HCT116 (cell line): ENCODE measurements around the gene PRKG1.

ENCODE experiments used
- CTCF ChIP-seq, 3 experiments: fragments of 200-600 bp in 1 of 3; sonication (generic) in 1 of 3; IDR thresholded peaks in 2 of 3; conservative IDR thresholded peaks in 1 of 3; 2 replicates each; pipeline ENCODE4 v1.5.1; 2012 to 2017; ENCODE audit warnings: low read depth in 2 of 3, low read length in 2 of 3, antibody characterized with exemption in 1 of 3, borderline replicate concordance in 1 of 3, control low read depth in 1 of 3, mild to moderate bottlenecking in 1 of 3, mixed read lengths in 1 of 3, mixed run types in 1 of 3, moderate library complexity in 1 of 3; ENCODE audit not compliant: insufficient read depth in 1 of 3
- EZH2 ChIP-seq: fragments of 200-600 bp; sonication (generic); IDR thresholded peaks from 2 replicates; pipeline ENCODE4 v1.6.1; 2017; ENCODE audit warnings: antibody characterized with exemption, mixed run types
- EZH2phosphoT487 ChIP-seq: fragments of 200-600 bp; IDR thresholded peaks from 2 replicates; pipeline ENCODE4 v1.6.1; 2018; ENCODE audit warnings: antibody characterized with exemption, borderline replicate concordance
- POLR2AphosphoS5 ChIP-seq: IDR thresholded peaks from 2 replicates; pipeline ENCODE4 v1.6.1; 2011; ENCODE audit warnings: mild to moderate bottlenecking, low read depth, low read length, moderate library complexity

DNA sequence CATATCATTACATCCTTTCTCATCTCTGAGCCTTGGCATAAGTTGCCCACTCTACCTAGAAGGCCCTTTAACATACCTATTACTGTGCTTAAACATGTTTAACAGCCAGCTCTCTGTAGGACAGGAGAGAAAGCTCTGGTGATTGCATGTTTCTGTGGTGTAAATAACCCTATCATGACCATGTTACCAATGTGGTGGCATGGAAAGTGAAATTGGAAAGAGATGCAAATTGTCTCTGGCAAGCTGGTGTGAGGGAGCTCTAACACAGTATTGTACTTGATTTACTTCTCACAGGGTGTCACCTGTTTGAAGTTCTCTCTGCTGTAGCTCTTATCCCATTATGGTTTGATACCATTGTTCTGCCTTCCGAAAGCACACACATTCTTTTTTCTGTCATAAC is 1008.0 kb downstream of the PRKG1 start:
- TF ChIP-seq CTCF (IDR thresholded peaks at IDR 0.05 in 2 of 3, conservative IDR thresholded peaks at IDR 0.05 in 1 of 3; ENCODE audit: borderline replicate concordance in 1 of 3, insufficient read depth in 1 of 3, low read depth in 2 of 3, low read length in 2 of 3) (no peak), POLR2AphosphoS5 (no peak), EZH2 (no peak), EZH2phosphoT487 (no peak)
